Right lobe of liver (tissue), 6 donors: ENCODE data around the gene GPR158. TPM values are rescaled to one million over a fixed set of nuclear protein-coding genes. Genes with fewer than 3 reads are reported as not detected.

Experiments used
- ATAC-seq, 4 donors: fragments of 200-7000 bp; cut with Tn5 transposase; one replicate each; pipeline ENCODE4 v1.9.1; 2020; ENCODE audit warnings: mild to moderate bottlenecking in 4 of 4, moderate library complexity in 4 of 4
- DNase-seq, 3 donors: peaks; one replicate each; pipeline ENCODE4 v3.0.0-alpha.2; 2020
- H3K27ac ChIP-seq, 3 donors: fragments of 200-600 bp; one replicate each; pipeline ENCODE4 v1.8.0; 2022
- H3K27me3 ChIP-seq, 2 donors: fragments of 200-600 bp; one replicate each; pipeline ENCODE4 v1.8.0; 2022
- H3K36me3 ChIP-seq, 4 donors: fragments of 200-600 bp; sonication (generic) in 1 of 4; one replicate each; pipeline versions ENCODE4 v1.5.1 to v1.8.0; 2017 to 2022; ENCODE audit warnings: control low read depth in 1 of 4
- H3K4me1 ChIP-seq, 4 donors: fragments of 200-600 bp; sonication (generic) in 1 of 4; one replicate each; pipeline versions ENCODE4 v1.5.1 to v1.8.0; 2017 to 2022; ENCODE audit warnings: control low read depth in 1 of 4
- H3K4me3 ChIP-seq, 3 donors: fragments of 200-600 bp; one replicate each; pipeline ENCODE4 v1.8.0; 2022
- H3K9me3 ChIP-seq, 4 donors: fragments of 200-600 bp; sonication (generic) in 1 of 4; one replicate each; pipeline versions ENCODE4 v1.5.1 to v1.8.0; 2017 to 2022; ENCODE audit warnings: control low read depth in 1 of 4
- POLR2A ChIP-seq: fragments of 450-650 bp; IDR thresholded peaks from one replicate; pipeline ENCODE4 v1.6.1; 2017; ENCODE audit warnings: antibody characterized with exemption, mild to moderate bottlenecking
- WGBS: methylation state at CpG from one replicate; pipeline ENCODE4 v1.1.6; 2018; ENCODE audit warnings: low coverage, low lambda C conversion rate; ENCODE audit not compliant: insufficient coverage; ENCODE audit errors: missing lambda C conversion rate; 5-methylcytosine and 5-hydroxymethylcytosine counted together
- intact Hi-C, 2 donors: fragments of 100-400 bp; cut with DNase I; formaldehyde crosslinking; loops; one replicate each; pipeline versions ENCODE4 v1.11.2 to v1.14.1; 2022
- total RNA-seq, 6 experiments: library from RNA; depleted of rRNA in 2 of 6; stranded (reverse); fragments of >200 nt in 2 of 6; fragmentation: NEBNext Ultra II Directional in 3 of 6; extraction: Animal tissue kit (Norgen Biotek cat#: 25700) in 3 of 6; gene quantifications; one replicate each; pipeline versions ENCODE4 v1.1.0 to v1.2.4, GENCODE V29; 2016 to 2023
- TF ChIP-seq, protein P1 (sequence below), 4 donors: fragments of 200-600 bp in 3 of 4; fragments of 450-650 bp in 1 of 4; IDR thresholded peaks; one replicate each; pipeline versions ENCODE4 v1.5.1 to v1.8.0; 2016 to 2022; ENCODE audit warnings: antibody characterized with exemption in 4 of 4, mild to moderate bottlenecking in 2 of 4
- donor health status: DM: no; HTN: yes; CAD: no.
- donor health status: DM: no; HTN: no; CAD: no.
- donor health status: DM: no; HTN: no; CAD: no.
- donor health status: DM: no; HTN: yes; CAD: no.
- donor health status: DM: no; HTN: yes; CAD: no.

The GPR158 gene
- total RNA-seq, 6 experiments from 2014 or later: 0.04 to 0.14 TPM; not detected in 4

DNA sequence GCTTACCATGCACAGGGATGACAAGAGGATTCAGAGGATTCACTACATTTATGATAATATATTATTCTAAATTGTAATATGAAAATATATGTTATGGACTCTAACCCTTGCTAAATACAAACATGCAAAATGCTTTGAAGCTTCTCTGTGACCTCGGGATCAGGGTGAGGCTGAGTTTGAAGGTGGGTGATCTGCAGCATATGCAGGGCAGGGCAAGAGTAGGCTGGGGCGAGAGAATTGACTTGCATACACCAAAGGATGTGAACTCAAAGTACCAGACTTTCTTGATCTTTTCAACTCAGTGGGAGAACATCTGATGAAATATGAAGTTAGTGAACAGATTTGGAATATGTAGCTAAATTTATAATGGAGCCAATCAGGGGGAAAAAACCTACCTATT lies 57.0 kb downstream of the GPR158 start:
- H3K27ac ChIP-seq: no peak overlapping the region
- no peak overlapping the region for H3K4me3 ChIP-seq
- WGBS: 44% methylated on average over 2 of the region's 2 CpGs
- H3K27me3 ChIP-seq: no peaks in the 10 kb centered on the region
- intact Hi-C loops: no loop called here
- ATAC-seq (no peak), DNase-seq (no peak)
- TF ChIP-seq, protein P1, sequence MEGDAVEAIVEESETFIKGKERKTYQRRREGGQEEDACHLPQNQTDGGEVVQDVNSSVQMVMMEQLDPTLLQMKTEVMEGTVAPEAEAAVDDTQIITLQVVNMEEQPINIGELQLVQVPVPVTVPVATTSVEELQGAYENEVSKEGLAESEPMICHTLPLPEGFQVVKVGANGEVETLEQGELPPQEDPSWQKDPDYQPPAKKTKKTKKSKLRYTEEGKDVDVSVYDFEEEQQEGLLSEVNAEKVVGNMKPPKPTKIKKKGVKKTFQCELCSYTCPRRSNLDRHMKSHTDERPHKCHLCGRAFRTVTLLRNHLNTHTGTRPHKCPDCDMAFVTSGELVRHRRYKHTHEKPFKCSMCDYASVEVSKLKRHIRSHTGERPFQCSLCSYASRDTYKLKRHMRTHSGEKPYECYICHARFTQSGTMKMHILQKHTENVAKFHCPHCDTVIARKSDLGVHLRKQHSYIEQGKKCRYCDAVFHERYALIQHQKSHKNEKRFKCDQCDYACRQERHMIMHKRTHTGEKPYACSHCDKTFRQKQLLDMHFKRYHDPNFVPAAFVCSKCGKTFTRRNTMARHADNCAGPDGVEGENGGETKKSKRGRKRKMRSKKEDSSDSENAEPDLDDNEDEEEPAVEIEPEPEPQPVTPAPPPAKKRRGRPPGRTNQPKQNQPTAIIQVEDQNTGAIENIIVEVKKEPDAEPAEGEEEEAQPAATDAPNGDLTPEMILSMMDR (IDR thresholded peaks at IDR 0.05): no peak
- no peak for TF ChIP-seq POLR2A
- H3K4me1 ChIP-seq: no peaks in the 10 kb centered on the region
- no peaks in the 10 kb centered on the region for H3K9me3 ChIP-seq
- no peaks in the 10 kb centered on the region for H3K36me3 ChIP-seq

DNA sequence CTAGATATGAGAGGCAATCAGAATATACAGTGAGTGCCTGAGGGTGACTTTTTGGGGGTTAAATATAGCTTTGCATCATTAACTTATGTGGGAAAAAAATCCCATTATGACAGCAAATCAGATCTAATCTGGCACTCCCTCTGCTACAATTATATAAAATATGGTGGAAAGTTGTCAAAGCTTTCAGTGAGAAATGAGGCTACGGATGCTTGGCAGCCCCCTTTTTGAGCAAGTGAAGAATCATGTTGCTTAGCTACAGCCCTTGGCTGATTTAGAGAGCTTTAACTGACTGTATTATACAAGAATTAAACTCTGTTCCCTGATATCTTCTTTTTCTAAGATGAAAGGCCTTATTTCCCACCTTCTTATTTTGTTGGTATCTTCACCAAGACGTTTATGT lies 57.4 kb downstream of the GPR158 start:
- no peaks in the 10 kb centered on the region for H3K9me3 ChIP-seq
- H3K27me3 ChIP-seq: no peaks in the 10 kb centered on the region
- H3K4me3 ChIP-seq: no peak overlapping the region
- TF ChIP-seq, protein P1 (IDR thresholded peaks at IDR 0.05): no peak
- TF ChIP-seq POLR2A: no peak
- 41% methylated on average over 2 of the region's 2 CpGs for WGBS
- H3K4me1 ChIP-seq: no peaks in the 10 kb centered on the region
- ATAC-seq: no peak
- no peaks in the 10 kb centered on the region for H3K36me3 ChIP-seq
- H3K27ac ChIP-seq: no peak overlapping the region
- intact Hi-C loops: no loop called here
- no peak for DNase-seq

DNA sequence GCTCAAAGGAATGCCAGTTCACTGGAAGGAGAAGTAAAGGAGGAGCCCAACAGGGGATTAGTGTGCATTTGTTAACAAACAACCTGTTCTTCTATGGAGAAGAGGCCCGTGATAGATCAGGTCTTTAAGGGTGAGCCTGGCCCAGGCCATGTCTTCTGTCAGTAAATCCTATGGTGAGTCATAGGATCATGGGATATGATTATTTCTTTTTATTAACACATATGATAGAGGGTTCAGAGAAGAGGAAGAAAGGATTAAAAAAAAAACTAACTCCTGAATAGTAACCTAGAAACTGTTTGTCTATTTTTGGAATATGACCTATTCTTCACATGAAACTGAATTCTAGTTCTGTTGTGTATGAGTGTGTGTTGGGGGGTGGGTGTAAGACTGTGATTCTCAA lies 70.4 kb downstream of the GPR158 start:
- no peak for TF ChIP-seq POLR2A
- TF ChIP-seq, protein P1 (IDR thresholded peaks at IDR 0.05): no peak
- Histone ChIP-seq H3K4me3 (no peak overlapping the region), H3K27ac (no peak overlapping the region), H3K4me1 (no peaks in the 10 kb centered on the region), H3K9me3 (no peaks in the 10 kb centered on the region), H3K27me3 (no peaks in the 10 kb centered on the region), H3K36me3 (no peaks in the 10 kb centered on the region)
- WGBS: 36% methylated on average over 1 of the region's 1 CpG
- intact Hi-C loops: no loop called here
- ATAC-seq: no peak
- no peak for DNase-seq

DNA sequence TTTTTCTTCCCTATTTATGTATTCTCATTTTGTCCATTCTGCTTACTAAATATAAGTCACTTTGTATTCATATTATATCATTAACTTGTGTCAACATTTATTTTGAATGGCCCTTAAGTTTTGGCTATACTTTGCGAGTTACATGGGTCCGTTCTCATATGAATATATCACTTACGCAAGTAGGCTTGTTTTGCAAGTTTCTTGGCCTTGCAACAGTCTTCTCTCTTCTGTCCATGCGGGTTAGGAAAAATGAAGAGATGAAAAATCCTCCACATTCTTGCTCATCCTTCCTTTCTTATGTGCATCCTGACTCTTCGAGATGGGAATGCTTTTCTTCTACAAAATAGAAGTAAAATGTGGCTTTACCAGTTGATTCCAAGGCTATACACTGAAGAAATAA lies 82.8 kb downstream of the GPR158 start:
- intact Hi-C loops: no loop called here
- 71% methylated on average over 5 of the region's 5 CpGs for WGBS
- ATAC-seq: no peak

More for the DNA sequence above, 82.8 kb downstream of the GPR158 start:
- no peaks in the 10 kb centered on the region for H3K9me3 ChIP-seq
- H3K36me3 ChIP-seq: no peaks in the 10 kb centered on the region
- H3K27me3 ChIP-seq: no peaks in the 10 kb centered on the region
- no peak for TF ChIP-seq POLR2A
- TF ChIP-seq, protein P1 (IDR thresholded peaks at IDR 0.05): no peak
- H3K4me1 ChIP-seq: no peaks in the 10 kb centered on the region
- H3K4me3 ChIP-seq: no peak overlapping the region
- DNase-seq: no peak
- H3K27ac ChIP-seq: no peak overlapping the region
